ENCODE measurements around the gene NOSIP.

The NOSIP gene

DNA sequence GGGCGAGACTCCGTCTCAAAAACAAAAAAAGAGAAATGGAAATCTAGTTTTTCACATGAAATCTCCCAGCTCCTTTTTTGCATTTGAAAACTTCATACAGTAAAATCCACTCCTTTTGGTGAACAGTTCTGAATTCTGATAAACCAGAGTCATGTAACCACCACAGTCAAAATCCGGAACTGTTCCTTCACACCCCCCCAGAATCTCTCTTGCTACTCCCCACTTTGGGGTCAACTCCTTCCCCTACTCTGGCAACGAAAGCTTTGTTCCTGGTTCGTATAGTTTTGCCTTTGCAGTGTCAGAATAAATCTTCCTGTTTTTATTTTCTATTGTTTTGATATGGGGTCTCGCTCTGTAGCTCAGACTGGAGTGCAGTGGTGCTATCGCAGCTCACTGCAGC lies 28.8 kb downstream of the NOSIP start:
- Histone ChIP-seq H3K9me3 (no peaks in the 10 kb centered on the region), H3K36me3 (peaks cover 63% of the 10 kb centered on the region), H3K27ac (no peak overlapping the region), H3K4me3 (ENCODE audit: low read depth in 1 of 2, low read length in 1 of 2) (no peak overlapping the region), H3K27me3 (no peaks in the 10 kb centered on the region), H3K4me1 (ENCODE audit: control insufficient read depth in 1 of 2, insufficient read depth in 1 of 2, low read depth in 1 of 2, low read length in 1 of 2) (no peaks in the 10 kb centered on the region)
- TF ChIP-seq CTCF (IDR thresholded peaks at IDR 0.05): no peak

DNA sequence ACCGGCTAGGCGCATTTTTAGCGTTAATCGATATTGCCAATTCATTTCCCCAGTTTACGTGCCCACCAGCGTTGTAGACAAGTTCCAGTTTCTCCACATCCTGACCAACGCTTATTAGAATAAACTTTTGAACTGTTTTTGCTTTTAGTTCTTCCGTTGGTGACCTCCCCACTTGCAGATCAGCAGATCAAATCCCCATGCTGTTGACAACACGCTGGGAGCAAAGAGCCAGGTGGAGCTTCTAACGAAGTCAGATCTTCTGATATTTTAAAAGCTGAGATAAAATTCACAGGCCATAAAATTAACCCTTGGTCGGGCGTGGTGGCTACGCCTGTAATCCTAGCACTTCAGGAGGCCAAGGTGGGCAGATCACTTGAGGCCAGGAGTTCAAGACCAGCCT lies 31.3 kb downstream of the NOSIP start:
- H3K27ac ChIP-seq: no peak overlapping the region
- H3K4me3 ChIP-seq (ENCODE audit: low read depth in 1 of 2, low read length in 1 of 2): no peak overlapping the region
- H3K36me3 ChIP-seq: peaks cover 42% of the 10 kb centered on the region
- H3K4me1 ChIP-seq (ENCODE audit: control insufficient read depth in 1 of 2, insufficient read depth in 1 of 2, low read depth in 1 of 2, low read length in 1 of 2): no peaks in the 10 kb centered on the region
- H3K9me3 ChIP-seq: no peaks in the 10 kb centered on the region
- TF ChIP-seq CTCF (IDR thresholded peaks at IDR 0.05): no peak
- H3K27me3 ChIP-seq: no peaks in the 10 kb centered on the region

DNA sequence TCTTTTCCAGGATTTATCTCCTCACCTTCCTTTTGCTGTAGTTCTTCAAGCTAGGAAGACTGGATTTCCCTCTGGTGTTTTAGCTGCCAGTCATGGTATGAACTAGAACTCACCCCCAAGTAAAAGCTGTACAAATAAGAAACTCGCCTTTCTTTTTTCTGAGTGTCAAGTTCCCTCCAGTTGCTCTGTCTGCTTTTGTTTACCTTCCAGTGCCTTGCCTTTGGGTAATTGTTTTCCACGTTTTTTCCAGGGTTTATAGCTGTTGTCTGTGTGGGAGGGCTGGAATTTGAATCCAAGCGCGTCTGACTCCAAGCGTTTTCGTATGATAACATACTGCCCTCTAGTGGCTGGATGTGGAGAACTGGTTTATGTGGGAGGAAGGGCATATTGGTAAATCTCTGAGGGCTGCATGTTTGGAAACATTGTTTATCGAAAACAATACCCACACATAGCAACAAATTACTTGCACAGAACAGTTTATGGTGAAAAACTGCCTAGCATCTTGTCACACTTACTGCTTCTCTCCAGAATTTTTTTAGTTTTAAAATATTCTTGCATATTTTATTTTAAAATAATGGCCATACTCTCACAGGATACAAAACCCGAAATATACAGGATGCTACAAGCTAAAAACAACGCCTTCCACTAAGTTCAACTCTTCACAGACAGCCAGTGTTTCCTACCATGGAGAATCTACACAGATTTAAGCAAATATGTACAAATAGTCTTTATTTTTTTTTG lies 33.4 kb downstream of the NOSIP start:
- Histone ChIP-seq H3K36me3 (peaks cover 50% of the 10 kb centered on the region), H3K4me3 (ENCODE audit: low read depth in 1 of 2, low read length in 1 of 2) (no peak overlapping the region), H3K9me3 (no peaks in the 10 kb centered on the region), H3K27ac (no peak overlapping the region), H3K27me3 (no peaks in the 10 kb centered on the region), H3K4me1 (ENCODE audit: control insufficient read depth in 1 of 2, insufficient read depth in 1 of 2, low read depth in 1 of 2, low read length in 1 of 2) (no peaks in the 10 kb centered on the region)
- TF ChIP-seq CTCF (IDR thresholded peaks at IDR 0.05): peak; percentile 83

DNA sequence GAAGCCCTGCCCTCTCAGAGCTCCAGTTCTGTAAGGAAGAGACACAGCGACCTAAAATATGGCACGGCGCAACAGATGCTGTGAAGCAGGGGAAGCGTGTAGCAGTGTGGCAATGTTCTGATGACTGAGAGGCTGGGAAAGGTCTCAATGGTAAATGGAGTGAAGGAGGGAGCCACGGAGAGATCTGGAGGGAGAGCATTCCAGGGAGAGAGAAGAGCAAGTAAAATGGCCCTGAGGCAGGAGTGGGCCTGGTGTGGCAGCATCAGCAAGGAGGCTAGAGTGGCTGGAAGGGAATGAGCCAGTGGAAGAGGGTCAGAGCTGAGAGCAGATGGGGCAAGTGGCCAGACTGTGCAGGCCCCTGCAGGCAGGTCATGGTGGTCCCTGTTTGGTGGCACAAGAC lies 36.2 kb downstream of the NOSIP start:
- no peak for TF ChIP-seq CTCF (IDR thresholded peaks at IDR 0.05)
- Histone ChIP-seq H3K9me3 (no peaks in the 10 kb centered on the region), H3K27me3 (no peaks in the 10 kb centered on the region), H3K4me3 (ENCODE audit: low read depth in 1 of 2, low read length in 1 of 2) (no peak overlapping the region), H3K4me1 (ENCODE audit: control insufficient read depth in 1 of 2, insufficient read depth in 1 of 2, low read depth in 1 of 2, low read length in 1 of 2) (no peaks in the 10 kb centered on the region), H3K36me3 (peaks cover 55% of the 10 kb centered on the region), H3K27ac (no peak overlapping the region)

GRCh38 chr19:49543032-49543431 lies 37.3 kb downstream of the NOSIP start:
- H3K36me3 ChIP-seq: peaks cover 57% of the 10 kb centered on the region

More at GRCh38 chr19:49543032-49543431, 37.3 kb downstream of the NOSIP start:
- Histone ChIP-seq H3K4me1 (ENCODE audit: control insufficient read depth in 1 of 2, insufficient read depth in 1 of 2, low read depth in 1 of 2, low read length in 1 of 2) (no peaks in the 10 kb centered on the region), H3K9me3 (no peaks in the 10 kb centered on the region), H3K27me3 (no peaks in the 10 kb centered on the region), H3K27ac (no peak overlapping the region), H3K4me3 (ENCODE audit: low read depth in 1 of 2, low read length in 1 of 2) (no peak overlapping the region)
- TF ChIP-seq CTCF (IDR thresholded peaks at IDR 0.05): no peak
